Neural progenitor cell (in vitro differentiated cells): ENCODE results near the gene CEACAM18.

ENCODE experiments used
- CTCF ChIP-seq: fragments of 200-600 bp; sonication (generic); IDR thresholded peaks from 2 replicates; pipeline ENCODE4 v1.5.1; 2017; ENCODE audit warnings: antibody characterized with exemption, mild to moderate bottlenecking
- EZH2 ChIP-seq: fragments of 200-600 bp; sonication (generic); IDR thresholded peaks from 2 replicates; pipeline ENCODE4 v1.6.1; 2017; ENCODE audit warnings: antibody characterized with exemption, mild to moderate bottlenecking, moderate library complexity

- TF ChIP-seq CTCF: no peak
- no peak for TF ChIP-seq EZH2
These were observed 29.9 kb downstream of the CEACAM18 start for GRCh38 chr19:51508059-51508733.
